Mesendoderm (in vitro differentiated cells): Measurements from ENCODE around the gene CLINT1.
"Not testable (repeated sequence)": the region's sequence is repeated elsewhere in the genome, so short reads cannot be mapped to it uniquely, and the experiment has no call there.

Experiments used
- DNase-seq: peaks from one replicate; pipeline ENCODE4 v3.0.0; 2013
- H2AK5ac ChIP-seq: 2 replicates; pipeline ENCODE4 v1.6.1; 2013; ENCODE audit warnings: low read length, inconsistent platforms
- H2BK120ac ChIP-seq: 2 replicates; pipeline ENCODE4 v1.6.1; 2013; ENCODE audit warnings: low read depth, mild to moderate bottlenecking, low read length, moderate library complexity, mixed read lengths
- H2BK15ac ChIP-seq: replicated peaks from 2 replicates; pipeline ENCODE4 v1.6.1; 2013; ENCODE audit warnings: low read depth, mild to moderate bottlenecking, moderate library complexity
- H2BK5ac ChIP-seq: 2 replicates; pipeline ENCODE4 v1.6.1; 2013; ENCODE audit warnings: low read length, inconsistent platforms
- H3K18ac ChIP-seq: 2 replicates; pipeline ENCODE4 v1.6.1; 2013; ENCODE audit warnings: mild to moderate bottlenecking, low read length, mixed read lengths
- H3K23ac ChIP-seq: one replicate; pipeline ENCODE4 v1.6.1; 2013; ENCODE audit warnings: low read length
- H3K27ac ChIP-seq: 2 replicates; pipeline ENCODE4 v1.5.1; 2013; ENCODE audit warnings: low read depth, mild to moderate bottlenecking, inconsistent platforms, low read length, moderate library complexity
- H3K27me3 ChIP-seq: 2 replicates; pipeline ENCODE4 v1.6.1; 2013; ENCODE audit warnings: low read length, control low read depth, mild to moderate bottlenecking, inconsistent platforms; ENCODE audit not compliant: insufficient read depth, poor library complexity
- H3K36me3 ChIP-seq: 2 replicates; pipeline ENCODE4 v1.6.1; 2013; ENCODE audit warnings: low read length, inconsistent platforms; ENCODE audit not compliant: control insufficient read depth, insufficient read depth
- H3K4ac ChIP-seq: one replicate; pipeline ENCODE4 v1.6.1; 2013; ENCODE audit warnings: low read depth, mild to moderate bottlenecking, low read length, moderate library complexity
- H3K4me1 ChIP-seq: 2 replicates; pipeline ENCODE4 v1.6.1; 2013; ENCODE audit warnings: low read depth, low read length, inconsistent platforms; ENCODE audit not compliant: control insufficient read depth
- H3K4me2 ChIP-seq: 2 replicates; pipeline ENCODE4 v1.6.1; 2013; ENCODE audit warnings: low read length
- H3K4me3 ChIP-seq: 2 replicates; pipeline ENCODE4 v1.5.1; 2013; ENCODE audit warnings: mild to moderate bottlenecking, low read length
- H3K56ac ChIP-seq: one replicate; pipeline ENCODE4 v1.6.1; 2013; ENCODE audit warnings: low read length
- H3K79me1 ChIP-seq: 2 replicates; pipeline ENCODE4 v1.6.1; 2013; ENCODE audit warnings: low read length, inconsistent platforms
- H3K79me2 ChIP-seq: 2 replicates; pipeline ENCODE4 v1.6.1; 2013; ENCODE audit warnings: mild to moderate bottlenecking, low read length; ENCODE audit not compliant: control insufficient read depth, insufficient read depth
- H3K9ac ChIP-seq: 2 replicates; pipeline ENCODE4 v1.6.1; 2013; ENCODE audit warnings: low read length, inconsistent platforms
- H4K5ac ChIP-seq: one replicate; pipeline ENCODE4 v1.6.1; 2013; ENCODE audit warnings: low read length
- H4K8ac ChIP-seq: one replicate; pipeline ENCODE4 v1.6.1; 2013; ENCODE audit warnings: low read depth, mild to moderate bottlenecking, control low read depth, low read length, moderate library complexity
- WGBS: extraction: QIAGEN DNeasy Blood & Tissue Kit; methylation state at CpG from one replicate; pipeline ENCODE4 v1.1.7; 2013; ENCODE audit warnings: low lambda C conversion rate, missing lambda C conversion rate; ENCODE audit not compliant: insufficient coverage; ENCODE audit errors: extremely low coverage; 5-methylcytosine and 5-hydroxymethylcytosine counted together

The CLINT1 gene

GRCh38 chr5:157886796-157887380, 27.9 kb upstream of the CLINT1 start:
- Histone ChIP-seq H3K79me1 (no peaks in the 10 kb centered on the region), H3K27me3 (no peaks in the 10 kb centered on the region), H3K18ac (no peak overlapping the region), H3K56ac (no peak overlapping the region), H3K4me3 (no peak overlapping the region), H2AK5ac (no peak overlapping the region), H3K9ac (no peak overlapping the region), H3K36me3 (no peaks in the 10 kb centered on the region), H2BK15ac (no peak overlapping the region), H3K4me2 (no peak overlapping the region), H2BK5ac (no peak overlapping the region), H2BK120ac (no peak overlapping the region), H3K27ac (no peak overlapping the region), H4K8ac (no peak overlapping the region), H4K5ac (no peak overlapping the region), H3K4me1 (no peaks in the 10 kb centered on the region), H3K23ac (no peak overlapping the region), H3K4ac (no peak overlapping the region), H3K79me2 (no peaks in the 10 kb centered on the region)
- WGBS: no CpG with 5 or more reads among the region's 27 CpGs
- no peak for DNase-seq

GRCh38 chr5:157885051-157885450, 26.1 kb upstream of the CLINT1 start:
- not testable (repeated sequence) for DNase-seq, H4K8ac ChIP-seq, H3K56ac ChIP-seq, H2BK5ac ChIP-seq, H3K4me2 ChIP-seq, H3K9ac ChIP-seq, H3K4ac ChIP-seq, H3K4me3 ChIP-seq, H3K23ac ChIP-seq, H4K5ac ChIP-seq, H2BK15ac ChIP-seq, H3K79me2 ChIP-seq, H3K4me1 ChIP-seq, H3K27ac ChIP-seq, H2AK5ac ChIP-seq, H3K18ac ChIP-seq, H2BK120ac ChIP-seq, H3K27me3 ChIP-seq, H3K36me3 ChIP-seq, H3K79me1 ChIP-seq
- WGBS: no CpG with 5 or more reads among the region's 1 CpG

GRCh38 chr5:157881498-157881897, 22.6 kb upstream of the CLINT1 start:
- not testable (repeated sequence) for H3K79me1 ChIP-seq, H3K79me2 ChIP-seq, H3K4me1 ChIP-seq, H3K23ac ChIP-seq, H3K56ac ChIP-seq, H4K5ac ChIP-seq, H2BK5ac ChIP-seq, H2BK15ac ChIP-seq, DNase-seq, H2AK5ac ChIP-seq, H3K4me3 ChIP-seq, H3K18ac ChIP-seq, H2BK120ac ChIP-seq, H3K27me3 ChIP-seq, H3K4ac ChIP-seq, H3K4me2 ChIP-seq, H4K8ac ChIP-seq, H3K9ac ChIP-seq, H3K27ac ChIP-seq, H3K36me3 ChIP-seq
- WGBS: no CpG with 5 or more reads among the region's 7 CpGs

GRCh38 chr5:157877821-157878220, 18.9 kb upstream of the CLINT1 start:
- no peaks in the 10 kb centered on the region for H3K4me1 ChIP-seq
- H3K27ac ChIP-seq: no peak overlapping the region
- H3K4me2 ChIP-seq: no peak overlapping the region
- DNase-seq: no peak
- no peaks in the 10 kb centered on the region for H3K79me1 ChIP-seq
- H3K4ac ChIP-seq: no peak overlapping the region
- no CpG with 5 or more reads among the region's 2 CpGs for WGBS
- no peak overlapping the region for H2BK5ac ChIP-seq
- no peaks in the 10 kb centered on the region for H3K27me3 ChIP-seq
- no peak overlapping the region for H3K23ac ChIP-seq
- H4K8ac ChIP-seq: no peak overlapping the region
- no peaks in the 10 kb centered on the region for H3K79me2 ChIP-seq
- H3K56ac ChIP-seq: no peak overlapping the region
- no peak overlapping the region for H2BK15ac ChIP-seq
- H3K4me3 ChIP-seq: no peak overlapping the region
- no peak overlapping the region for H3K9ac ChIP-seq
- H2BK120ac ChIP-seq: no peak overlapping the region
- H2AK5ac ChIP-seq: no peak overlapping the region
- no peak overlapping the region for H3K18ac ChIP-seq
- H4K5ac ChIP-seq: no peak overlapping the region
- no peaks in the 10 kb centered on the region for H3K36me3 ChIP-seq

GRCh38 chr5:157874861-157875260, 15.9 kb upstream of the CLINT1 start:
- Histone ChIP-seq H3K23ac (no peak overlapping the region), H3K4ac (no peak overlapping the region), H3K27me3 (no peaks in the 10 kb centered on the region), H3K4me3 (no peak overlapping the region), H4K5ac (no peak overlapping the region), H2AK5ac (no peak overlapping the region), H3K36me3 (no peaks in the 10 kb centered on the region), H3K56ac (no peak overlapping the region), H3K9ac (no peak overlapping the region), H2BK15ac (no peak overlapping the region), H3K79me2 (no peaks in the 10 kb centered on the region), H3K27ac (no peak overlapping the region), H2BK120ac (no peak overlapping the region), H4K8ac (no peak overlapping the region), H3K4me2 (no peak overlapping the region), H2BK5ac (no peak overlapping the region), H3K18ac (no peak overlapping the region), H3K79me1 (no peaks in the 10 kb centered on the region), H3K4me1 (no peaks in the 10 kb centered on the region)
- WGBS: no CpG with 5 or more reads among the region's 5 CpGs
- no peak for DNase-seq
